Activated T-helper 1 cell treated with anti-CD3 and anti-CD28 coated beads, Interleukin-12 subunit alpha, Interleukin-12 subunit beta, Interleukin-2, Interleukin-4 antibody, amounts not matched to agents 30 ng/mL and 10 ng/mL and 1 ng/mL, durations not matched to agents 14 hours and 24 hours and 36 hours (primary cell): ENCODE measurements around the gene TRMT1. TPM values are rescaled to one million over a fixed set of nuclear protein-coding genes. Genes with fewer than 3 reads are reported as not detected.

Experiments
- DNase-seq: peaks from one replicate; pipeline ENCODE4 v3.0.0; 2021; ENCODE audit warnings: low spot score
- H3K27ac Mint-ChIP-seq: one replicate; pipeline ENCODE4 v1.8.0; 2021; ENCODE audit warnings: mild to moderate bottlenecking, mixed read lengths
- H3K27me3 Mint-ChIP-seq: one replicate; pipeline ENCODE4 v1.8.0; 2022; ENCODE audit warnings: mild to moderate bottlenecking, moderate library complexity, mixed read lengths; ENCODE audit not compliant: insufficient read depth
- H3K36me3 Mint-ChIP-seq: one replicate; pipeline ENCODE4 v1.8.0; 2021; ENCODE audit warnings: low read depth, mixed read lengths
- H3K4me1 Mint-ChIP-seq: one replicate; pipeline ENCODE4 v1.8.0; 2021; ENCODE audit warnings: low read depth, mixed read lengths
- H3K4me3 Mint-ChIP-seq: one replicate; pipeline ENCODE4 v1.8.0; 2021; ENCODE audit warnings: mild to moderate bottlenecking, moderate library complexity, mixed read lengths
- H3K9me3 Mint-ChIP-seq: one replicate; pipeline ENCODE4 v1.8.0; 2021; ENCODE audit warnings: mixed read lengths
- intact Hi-C: fragments of 100-400 bp; cut with micrococcal nuclease; formaldehyde crosslinking; loops from one replicate; pipeline ENCODE4 v1.15.1; 2024
- total RNA-seq: library from RNA; stranded (reverse); gene quantifications from 2 replicates; pipeline ENCODE4 v1.2.3, GENCODE V29; 2022

TRMT1 gene
- total RNA-seq, 1 donor from 2014 or later, result 154 TPM

- Mint-ChIP-seq H3K4me3 (no peak overlapping the region), H3K36me3 (no peaks in the 10 kb centered on the region), H3K9me3 (no peaks in the 10 kb centered on the region), H3K27ac (no peak overlapping the region), H3K4me1 (no peaks in the 10 kb centered on the region), H3K27me3 (peaks cover 2% of the 10 kb centered on the region)
- intact Hi-C loops, result no loop called here
- no peak for DNase-seq
Measured at GRCh38 chr19:13071444-13072187, 44.9 kb downstream of the TRMT1 start.

GRCh38 chr19:13070425-13071140 lies 46.0 kb downstream of the TRMT1 start:
- H3K9me3 Mint-ChIP-seq, result no peaks in the 10 kb centered on the region
- intact Hi-C loops, result no loop called here
- peaks cover 2% of the 10 kb centered on the region for H3K27me3 Mint-ChIP-seq
- H3K27ac Mint-ChIP-seq, result no peak overlapping the region
- H3K4me3 Mint-ChIP-seq, result no peak overlapping the region
- no peak for DNase-seq
- no peaks in the 10 kb centered on the region for H3K4me1 Mint-ChIP-seq
- no peaks in the 10 kb centered on the region for H3K36me3 Mint-ChIP-seq

GRCh38 chr19:13069415-13070359 lies 46.9 kb downstream of the TRMT1 start:
- H3K27ac Mint-ChIP-seq, result no peak overlapping the region
- no peaks in the 10 kb centered on the region for H3K36me3 Mint-ChIP-seq
- no peaks in the 10 kb centered on the region for H3K4me1 Mint-ChIP-seq
- no peak for DNase-seq
- H3K27me3 Mint-ChIP-seq, result peaks cover 5% of the 10 kb centered on the region
- no peak overlapping the region for H3K4me3 Mint-ChIP-seq
- no peaks in the 10 kb centered on the region for H3K9me3 Mint-ChIP-seq
- intact Hi-C loops, result no loop called here

GRCh38 chr19:13068085-13068846 lies 48.3 kb downstream of the TRMT1 start:
- no peaks in the 10 kb centered on the region for H3K9me3 Mint-ChIP-seq
- H3K36me3 Mint-ChIP-seq, result no peaks in the 10 kb centered on the region
- H3K27me3 Mint-ChIP-seq, result peaks cover 9% of the 10 kb centered on the region
- intact Hi-C loops, result no loop called here
- H3K4me1 Mint-ChIP-seq, result no peaks in the 10 kb centered on the region
- H3K4me3 Mint-ChIP-seq, result no peak overlapping the region
- H3K27ac Mint-ChIP-seq, result no peak overlapping the region
- no peak for DNase-seq

- intact Hi-C loops, result no loop called here
- peaks cover 14% of the 10 kb centered on the region for H3K27me3 Mint-ChIP-seq
- H3K27ac Mint-ChIP-seq, result no peak overlapping the region
- DNase-seq, result no peak
- H3K4me3 Mint-ChIP-seq, result no peak overlapping the region
- no peaks in the 10 kb centered on the region for H3K4me1 Mint-ChIP-seq
- H3K36me3 Mint-ChIP-seq, result no peaks in the 10 kb centered on the region
- H3K9me3 Mint-ChIP-seq, result no peaks in the 10 kb centered on the region
Measured at GRCh38 chr19:13066933-13067807, 49.4 kb downstream of the TRMT1 start.

- H3K27me3 Mint-ChIP-seq, result peaks cover 17% of the 10 kb centered on the region
- H3K4me3 Mint-ChIP-seq, result no peak overlapping the region
- no peak for DNase-seq
- H3K4me1 Mint-ChIP-seq, result peaks cover 4% of the 10 kb centered on the region
- no peaks in the 10 kb centered on the region for H3K9me3 Mint-ChIP-seq
- no peaks in the 10 kb centered on the region for H3K36me3 Mint-ChIP-seq
- intact Hi-C loops, result no loop called here
- H3K27ac Mint-ChIP-seq, result no peak overlapping the region
Measured at GRCh38 chr19:13066226-13066625, 50.3 kb downstream of the TRMT1 start.

- no peaks in the 10 kb centered on the region for H3K36me3 Mint-ChIP-seq
- peaks cover 22% of the 10 kb centered on the region for H3K27me3 Mint-ChIP-seq
- H3K4me1 Mint-ChIP-seq, result peaks cover 6% of the 10 kb centered on the region
- H3K9me3 Mint-ChIP-seq, result no peaks in the 10 kb centered on the region
- no peak overlapping the region for H3K4me3 Mint-ChIP-seq
- no peak for DNase-seq
- intact Hi-C loops, result no loop called here
- no peak overlapping the region for H3K27ac Mint-ChIP-seq
Measured at GRCh38 chr19:13064092-13064489, 52.4 kb downstream of the TRMT1 start.

GRCh38 chr19:13063461-13064091 lies 53.0 kb downstream of the TRMT1 start:
- no peak overlapping the region for H3K4me3 Mint-ChIP-seq
- H3K36me3 Mint-ChIP-seq, result no peaks in the 10 kb centered on the region
- H3K27me3 Mint-ChIP-seq, result peaks cover 22% of the 10 kb centered on the region
- no peaks in the 10 kb centered on the region for H3K9me3 Mint-ChIP-seq
- H3K27ac Mint-ChIP-seq, result no peak overlapping the region
- intact Hi-C loops, result no loop called here
- peaks cover 6% of the 10 kb centered on the region for H3K4me1 Mint-ChIP-seq
- DNase-seq, result no peak

GRCh38 chr19:13062317-13062716 lies 54.2 kb downstream of the TRMT1 start:
- Mint-ChIP-seq H3K4me3 (no peak overlapping the region), H3K27ac (no peak overlapping the region), H3K36me3 (no peaks in the 10 kb centered on the region), H3K4me1 (peaks cover 6% of the 10 kb centered on the region), H3K27me3 (peaks cover 22% of the 10 kb centered on the region), H3K9me3 (no peaks in the 10 kb centered on the region)
- DNase-seq, result no peak
- intact Hi-C loops, result no loop called here

GRCh38 chr19:13060964-13061927 lies 55.3 kb downstream of the TRMT1 start:
- intact Hi-C loops, result loop anchor here (1.0 to 2.0 kb wide), 5 partner anchors 28 to 96 kb away; no protein-coding TSS in a partner anchor
- Mint-ChIP-seq H3K4me3 (peak overlapping the region; percentile 62), H3K36me3 (no peaks in the 10 kb centered on the region), H3K4me1 (peaks cover 6% of the 10 kb centered on the region), H3K27me3 (peaks cover 25% of the 10 kb centered on the region), H3K27ac (no peak overlapping the region), H3K9me3 (no peaks in the 10 kb centered on the region)
- peak; percentile 68 for DNase-seq
